HG03139 (cell line): ENCODE results near the gene CACNA2D2.

ENCODE experiments used
- ATAC-seq: cut with Tn5 transposase; IDR thresholded peaks from one replicate; pipeline ENCODE4 v1.9.1; 2021; ENCODE audit not compliant: unreplicated experiment

The CACNA2D2 gene

DNA sequence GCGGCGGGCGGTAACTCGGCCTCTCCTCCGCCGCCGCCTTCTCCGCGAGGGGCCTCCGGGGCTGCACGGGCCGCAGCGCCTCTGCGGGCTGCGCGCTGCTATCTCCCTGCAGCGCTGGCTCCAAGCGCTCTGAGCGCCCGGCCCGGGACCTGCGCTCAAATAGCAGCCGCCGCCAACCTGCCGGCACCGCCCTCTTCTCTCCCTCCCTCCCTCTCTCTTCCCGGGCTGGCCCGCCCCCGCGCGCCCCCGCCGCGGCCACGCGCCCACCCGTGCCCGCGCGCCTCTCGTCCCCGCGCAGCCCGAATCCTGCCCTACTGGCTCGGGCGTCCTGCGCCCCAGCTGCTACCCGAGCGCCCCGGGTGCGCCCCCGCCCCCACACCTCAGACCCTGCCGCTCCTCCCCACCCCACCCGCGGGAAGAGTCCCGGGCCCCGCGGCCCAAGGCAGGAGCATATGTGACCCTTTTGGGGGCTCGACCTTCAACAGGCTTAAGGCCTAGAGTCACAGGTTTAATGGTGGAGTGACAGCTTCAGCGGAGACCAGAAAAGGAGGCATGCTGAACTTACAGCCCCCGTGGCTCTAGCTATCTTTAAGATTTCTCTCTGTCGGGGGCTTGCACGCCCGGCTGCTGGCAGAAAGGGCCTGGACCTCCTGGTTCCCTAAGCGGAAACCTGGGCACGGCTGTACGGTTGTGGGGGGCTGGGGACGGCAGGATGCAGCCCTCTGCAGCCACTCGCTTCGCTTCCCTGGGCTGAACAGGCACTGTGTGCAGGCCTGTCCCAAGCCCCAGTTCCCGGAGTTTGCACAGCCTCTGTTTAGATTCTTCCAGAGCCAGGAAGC is at the start of gene CACNA2D2:
Gene CACNA2D2 (minus strand): TSS at position 131 of the 839 bp plus-strand sequence. CDS start 211 bp downstream, outside the sequence.
- no peak for ATAC-seq

DNA sequence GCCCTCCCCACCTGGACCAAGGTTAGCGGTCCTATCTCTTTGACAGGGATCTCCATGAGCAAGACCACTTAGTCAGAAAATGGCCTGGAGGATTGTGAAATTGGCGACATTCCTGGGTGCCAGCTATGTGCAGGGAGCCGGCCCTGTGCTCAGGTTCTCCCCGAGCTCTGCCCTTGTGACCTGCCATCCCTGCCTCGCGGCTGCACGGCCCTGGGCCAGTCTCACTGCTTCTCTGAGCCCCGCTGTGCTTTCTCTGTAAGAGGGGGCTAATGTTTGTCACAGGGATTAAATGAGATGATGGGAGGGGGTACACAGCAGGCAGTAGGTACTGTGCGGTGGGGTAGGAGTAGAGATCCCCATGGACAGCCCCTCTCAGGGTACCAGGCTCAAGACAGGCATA is 49.2 kb upstream of the CACNA2D2 start:
- ATAC-seq: no peak

DNA sequence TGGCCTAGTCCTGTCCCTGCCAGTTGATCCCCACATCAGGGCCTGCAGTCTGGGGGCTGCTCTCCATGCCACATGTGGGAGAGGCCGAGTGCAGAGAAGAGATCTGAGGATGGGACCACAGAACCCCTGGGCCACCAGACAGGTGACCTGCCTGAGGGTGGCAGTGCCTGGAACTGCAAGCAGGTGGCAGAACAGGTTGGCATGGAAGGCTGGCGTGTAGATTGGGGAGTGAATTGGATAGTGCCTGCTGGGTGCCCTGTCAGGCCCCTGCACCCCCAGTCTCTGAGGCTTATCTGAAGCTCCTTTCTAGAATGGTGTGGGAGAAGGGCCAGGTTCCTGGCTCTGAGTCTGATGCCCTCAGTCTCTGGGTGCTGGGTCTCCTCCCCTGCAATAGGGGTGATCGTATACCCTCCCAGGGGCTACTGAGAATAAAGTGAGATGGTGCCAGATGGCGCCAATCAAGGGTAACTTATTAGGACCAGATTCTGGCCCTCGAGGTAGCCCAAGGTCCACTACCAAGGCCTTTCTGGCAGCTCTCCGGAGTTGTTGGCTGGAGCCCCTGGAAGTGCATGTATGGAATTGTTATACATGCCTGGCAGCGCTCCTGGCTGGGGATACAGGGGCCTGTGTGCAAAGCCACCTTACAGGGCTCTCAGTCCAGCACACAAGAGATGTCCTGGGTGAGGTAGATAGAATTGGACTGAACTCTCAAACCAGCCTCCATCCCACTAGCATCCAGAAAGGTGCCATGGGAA is 48.4 kb upstream of the CACNA2D2 start:
- no peak for ATAC-seq

DNA sequence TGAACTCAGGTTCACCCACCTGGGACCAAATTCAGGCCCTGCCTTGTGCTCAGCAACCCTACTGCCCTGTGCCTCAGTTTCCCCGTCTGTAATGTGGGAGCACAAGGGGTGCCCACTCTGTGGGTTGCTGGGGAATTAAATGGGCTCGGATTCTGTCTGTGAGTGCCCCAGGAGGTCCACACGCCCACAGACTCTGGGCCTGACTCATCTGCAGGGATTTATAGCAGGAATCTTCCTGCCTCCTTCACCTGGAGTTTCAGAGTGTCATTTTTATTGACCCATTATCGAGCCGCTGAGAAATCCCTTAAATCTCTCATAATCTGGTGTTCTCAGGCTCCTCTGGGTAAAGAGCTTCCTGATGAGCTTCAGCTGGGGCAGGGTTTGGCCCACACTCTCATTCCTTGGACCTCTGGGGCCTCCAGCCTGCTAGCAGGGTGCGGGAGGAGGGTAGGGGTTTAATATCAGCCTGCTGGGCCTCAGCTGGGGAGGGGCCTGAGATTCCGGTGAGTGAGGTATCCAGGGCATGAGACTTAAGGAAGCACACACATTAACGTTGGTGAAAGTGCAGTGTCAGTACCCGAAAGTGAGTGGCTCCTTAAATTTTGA is 47.7 kb upstream of the CACNA2D2 start:
- ATAC-seq: no peak

DNA sequence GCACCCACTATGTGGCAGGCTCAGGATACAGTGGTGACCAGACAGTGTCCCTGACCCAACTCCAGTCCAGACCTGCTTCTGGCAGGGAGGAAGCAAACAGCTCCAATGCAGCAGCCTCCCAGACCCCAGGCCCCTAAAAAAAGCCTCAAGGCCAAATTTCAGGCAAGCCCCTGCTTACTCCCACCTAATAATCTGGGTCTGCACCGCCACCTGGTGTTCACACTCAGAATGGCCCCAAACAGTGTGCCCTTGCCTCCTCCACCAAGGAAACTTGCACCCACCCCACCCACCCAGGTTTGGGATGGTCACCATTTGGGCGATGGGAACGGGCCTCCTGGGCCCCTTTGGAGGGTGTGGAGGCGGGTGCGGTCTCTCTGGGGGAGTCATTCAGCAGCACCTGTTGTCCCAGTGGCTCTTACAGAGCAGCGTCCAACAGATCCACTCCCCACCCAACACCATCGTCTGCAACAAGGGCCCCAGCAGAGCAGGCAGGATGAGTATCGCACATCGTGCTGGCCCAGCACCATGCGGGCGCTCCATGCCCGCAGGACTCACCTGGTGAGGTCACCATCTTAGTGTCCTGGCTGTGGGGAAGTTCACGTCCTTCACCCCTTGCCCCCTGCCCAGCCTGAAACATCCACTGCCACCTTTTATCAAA is 46.8 kb upstream of the CACNA2D2 start:
- ATAC-seq: no peak

GRCh38 chr3:50549226-50549625 is 45.8 kb upstream of the CACNA2D2 start:
- no peak for ATAC-seq

DNA sequence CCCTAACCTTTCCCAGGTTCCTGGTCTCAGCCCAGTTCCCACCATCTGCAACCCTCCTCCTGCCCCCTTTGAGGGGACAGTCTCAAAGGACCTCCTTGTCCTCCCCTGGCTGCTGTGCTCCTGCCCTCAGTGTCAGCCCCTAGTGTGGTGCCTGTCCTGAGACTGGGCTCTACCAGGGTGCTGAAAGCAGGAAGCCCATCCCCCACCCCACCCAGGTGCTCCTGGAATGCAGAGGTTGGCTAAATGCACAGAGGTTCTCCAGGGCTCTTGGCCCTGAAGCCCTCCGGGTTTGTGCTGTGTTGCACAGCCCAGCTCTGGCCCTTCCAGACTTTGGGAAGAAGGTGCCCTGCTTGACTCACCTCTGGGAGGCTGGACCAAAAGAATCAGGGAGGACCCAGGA is 42.3 kb upstream of the CACNA2D2 start:
- no peak for ATAC-seq

DNA sequence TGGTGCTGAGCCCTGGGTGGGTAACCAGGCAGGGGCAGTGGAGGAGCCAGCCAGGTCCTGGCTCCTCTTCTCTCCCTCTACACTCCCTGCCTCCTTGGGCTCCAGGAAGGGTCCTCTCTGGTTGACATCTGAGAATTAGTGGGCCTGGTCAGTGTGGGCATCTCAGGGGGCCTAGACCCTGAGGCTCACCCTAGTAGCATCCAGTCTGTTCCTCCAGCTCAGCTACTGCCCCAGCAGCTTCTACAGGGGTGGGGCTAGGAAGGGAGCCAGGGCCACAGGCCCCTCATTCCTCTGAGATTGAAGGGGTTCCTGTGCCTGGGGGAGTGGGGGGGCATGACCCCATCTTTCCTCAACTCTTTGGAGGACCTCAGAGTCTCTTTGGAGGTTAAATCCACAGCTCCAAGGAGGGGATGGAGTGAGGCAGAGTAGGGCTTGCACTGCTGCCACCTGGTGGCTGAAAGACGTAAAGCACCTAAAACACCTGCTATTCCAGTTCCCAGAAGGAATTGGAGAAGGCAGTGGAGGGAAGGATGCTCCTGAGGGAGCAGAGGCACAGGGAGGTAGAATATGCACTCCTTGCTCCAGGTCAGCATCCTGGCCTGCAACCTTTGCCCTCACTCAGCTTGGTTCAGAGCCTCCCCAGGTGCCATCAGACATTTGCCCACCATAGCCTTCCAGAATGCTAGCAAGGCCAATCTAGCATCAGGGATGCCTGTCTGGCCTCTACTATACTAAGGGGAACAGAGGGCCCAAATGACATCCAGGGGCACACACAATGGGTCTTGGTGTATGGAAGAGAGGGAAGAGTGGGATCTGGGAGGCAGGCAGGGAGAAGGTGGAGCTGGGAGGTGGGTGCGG is 39.0 kb upstream of the CACNA2D2 start:
- no peak for ATAC-seq

DNA sequence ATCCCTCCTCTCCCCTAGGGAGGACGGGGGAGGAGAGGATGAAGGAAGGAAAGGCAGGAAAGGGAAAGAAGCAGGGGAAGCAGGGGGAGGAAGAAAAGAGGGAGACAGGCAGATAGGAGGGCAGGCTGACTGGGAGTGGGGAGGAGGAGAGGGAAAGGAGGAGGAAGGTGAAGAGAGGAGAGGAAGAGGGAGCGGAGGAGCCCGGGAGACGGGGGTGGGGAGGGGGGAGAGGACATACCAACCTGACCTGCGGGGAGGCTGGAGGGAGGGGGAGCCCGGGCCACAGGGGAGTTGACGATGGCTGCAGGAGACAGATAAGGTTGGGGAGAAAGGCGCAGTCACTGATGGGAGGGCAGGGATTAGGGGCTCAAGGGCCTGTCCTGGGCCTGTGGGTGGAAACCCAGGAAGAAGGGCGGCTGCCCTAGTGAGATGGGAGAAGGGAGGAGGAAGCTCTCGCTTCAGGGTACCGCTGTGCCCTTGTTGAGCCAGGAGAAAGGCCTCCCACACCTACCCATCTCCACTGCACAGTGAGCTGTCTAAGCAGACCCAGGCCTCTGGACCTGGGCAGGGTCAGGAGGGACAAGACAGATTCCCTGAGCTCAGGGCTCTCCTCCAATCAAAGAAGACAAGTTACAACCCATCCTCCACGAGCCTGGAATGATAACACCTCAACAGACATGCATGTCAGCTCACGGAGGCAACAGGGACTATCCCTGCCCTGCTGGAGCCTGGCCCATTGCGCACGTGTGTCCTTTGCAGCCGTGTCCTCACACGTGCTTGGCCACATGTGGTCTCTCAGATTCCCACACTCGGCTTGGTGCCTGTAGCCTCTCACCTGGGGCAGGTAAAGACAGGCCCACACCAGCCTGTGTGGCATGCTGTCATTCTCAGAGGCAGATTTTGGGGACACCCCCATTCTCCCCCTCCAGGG is 36.2 kb upstream of the CACNA2D2 start:
- no peak for ATAC-seq

- ATAC-seq: no peak
These were observed 34.1 kb upstream of the CACNA2D2 start for GRCh38 chr3:50537421-50538129.

DNA sequence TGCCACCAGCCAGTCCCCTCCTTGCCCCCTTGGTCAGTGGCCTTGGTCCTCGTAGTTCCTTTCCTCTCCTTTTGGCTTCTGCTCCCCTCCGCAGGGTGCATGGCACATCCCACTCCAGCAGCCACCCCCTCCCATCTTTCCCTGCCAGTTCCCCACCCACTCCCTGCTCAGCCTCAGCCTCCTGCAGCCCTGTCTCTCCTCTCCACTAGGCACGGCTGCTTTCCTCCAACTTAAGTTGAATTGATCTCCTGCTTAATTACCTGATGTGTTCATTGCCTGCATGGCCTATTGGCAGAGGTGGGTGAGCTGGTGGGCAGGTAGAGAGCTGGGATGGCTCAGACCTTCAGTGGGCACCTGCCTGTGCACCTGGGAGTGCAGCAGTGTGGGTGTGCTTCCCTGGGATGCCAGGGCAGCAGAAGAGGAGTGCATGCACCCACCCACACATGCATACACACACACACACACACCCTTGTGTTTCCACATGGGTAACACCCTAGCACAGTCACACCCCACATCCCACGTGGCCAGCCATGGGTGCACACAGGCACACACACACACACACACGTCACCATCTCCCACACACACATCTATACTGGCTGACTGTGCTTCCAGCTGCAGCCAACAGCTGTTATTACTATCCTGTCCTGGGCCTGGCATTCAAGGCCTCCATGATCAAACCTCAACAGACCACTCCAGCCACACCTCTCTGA is 33.2 kb upstream of the CACNA2D2 start:
- no peak for ATAC-seq

DNA sequence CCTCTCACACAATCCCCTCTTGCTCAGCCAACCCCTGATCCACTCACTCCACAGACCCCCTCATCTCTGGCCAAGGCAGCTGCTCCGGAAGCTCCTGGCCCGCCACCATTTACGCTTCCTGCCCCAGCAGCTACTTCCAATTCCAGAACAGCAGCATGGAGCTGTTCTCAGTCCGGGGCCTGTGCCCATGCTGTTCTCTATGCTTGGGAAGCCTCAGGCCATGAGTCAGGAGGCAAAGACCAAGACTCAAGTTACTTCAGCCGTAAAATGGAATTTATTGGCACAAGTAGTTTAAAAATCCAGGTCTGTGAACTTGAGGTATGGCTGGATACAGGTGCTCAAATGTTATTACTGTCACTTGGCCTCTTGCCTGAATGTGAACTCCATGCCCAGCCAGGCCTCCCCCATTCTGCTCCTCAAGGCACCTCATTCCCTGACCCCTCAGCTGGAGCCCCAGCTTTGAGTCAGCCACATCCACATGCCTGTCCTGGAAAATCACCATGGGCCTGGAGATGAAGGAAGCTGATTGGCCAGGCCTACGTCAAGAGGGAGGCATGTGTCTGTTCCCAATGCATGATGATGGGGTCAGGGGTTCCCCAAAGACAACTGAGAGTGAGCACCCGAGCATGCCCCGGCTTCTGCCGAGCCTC is 31.4 kb upstream of the CACNA2D2 start:
- no peak for ATAC-seq

DNA sequence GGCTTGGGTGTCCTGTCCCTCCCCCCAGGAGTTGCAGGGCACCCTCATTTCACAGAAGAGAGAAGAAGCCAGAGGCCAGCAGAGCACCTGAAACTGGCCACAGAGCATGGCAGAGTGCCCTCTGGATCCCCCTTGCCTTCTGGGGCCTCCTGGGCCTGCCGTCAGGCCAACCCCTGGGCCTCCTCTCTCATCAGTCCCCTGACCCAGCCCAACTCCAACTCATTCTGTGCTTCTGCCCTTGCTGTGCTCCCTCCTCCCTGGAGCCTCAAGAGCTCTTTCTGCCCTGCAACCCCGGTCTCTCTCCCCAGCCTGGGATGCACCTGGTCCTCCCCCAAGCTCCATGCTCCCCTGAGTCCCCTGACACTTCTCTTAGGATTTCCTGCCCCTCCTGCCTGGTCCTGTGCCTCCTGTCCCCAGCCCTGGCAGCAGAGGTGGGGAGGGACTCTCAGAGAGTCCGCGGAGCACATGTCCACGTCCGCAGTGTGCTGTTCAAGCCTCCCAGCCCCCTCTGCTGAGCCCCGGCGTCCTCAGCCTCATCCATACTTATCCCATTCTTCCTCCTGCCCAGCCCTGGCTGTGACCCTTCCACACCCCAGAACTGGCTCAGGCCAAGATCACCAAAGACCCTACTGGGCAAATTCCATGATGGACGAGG is 30.5 kb upstream of the CACNA2D2 start:
- no peak for ATAC-seq

GRCh38 chr3:50533316-50533715 is 29.9 kb upstream of the CACNA2D2 start:
- no peak for ATAC-seq

GRCh38 chr3:50532062-50532705 is 28.8 kb upstream of the CACNA2D2 start:
- no peak for ATAC-seq

GRCh38 chr3:50531201-50531600 is 27.8 kb upstream of the CACNA2D2 start:
- no peak for ATAC-seq
